H1 (cell line): ENCODE measurements around the gene CACNA2D4. TPM values are rescaled to one million over a fixed set of nuclear protein-coding genes. Genes with fewer than 3 reads are reported as not detected.

ENCODE experiments used
- CTCF ChIA-PET: fragments of 300-600 bp; sonication (Branson Sonifier 250); formaldehyde crosslinking; loops from one replicate; lab custom pipeline; 2021; ENCODE audit not compliant: partially characterized antibody; lab: Charles Lee
- POLR2A ChIA-PET: fragments of 300-600 bp; sonication (Branson Sonifier 250); formaldehyde crosslinking; loops from one replicate; lab custom pipeline; 2021; ENCODE audit warnings: inconsistent platforms; ENCODE audit not compliant: partially characterized antibody; lab: Charles Lee
- DNase-seq, 2 experiments: peaks; one replicate each; pipeline versions ENCODE4 v3.0.0 to v3.0.0-alpha.2; 2010 to 2022; ENCODE audit warnings: low spot score in 2 of 2, low read depth in 1 of 2, mixed read lengths in 1 of 2
- FAIRE-seq: peaks from 2 replicates; lab custom pipeline; 2011; peaks lifted over from hg19 to GRCh38; lab: Jason Lieb, UNC
- H2AFZ ChIP-seq: 2 replicates; pipeline ENCODE4 v1.8.1; 2012; ENCODE audit warnings: low read length, inconsistent platforms
- H2AK5ac ChIP-seq: 2 replicates; pipeline ENCODE4 v1.6.1; 2013; ENCODE audit warnings: low read depth, low read length
- H2BK120ac ChIP-seq: replicated peaks from 2 replicates; pipeline ENCODE3; 2013; ENCODE audit warnings: low read depth, low read length, inconsistent platforms
- H2BK12ac ChIP-seq: 2 replicates; pipeline ENCODE4 v1.6.1; 2013; ENCODE audit warnings: low read depth, low read length
- H2BK15ac ChIP-seq: 2 replicates; pipeline ENCODE4 v1.6.1; 2013; ENCODE audit warnings: low read length
- H2BK20ac ChIP-seq: 2 replicates; pipeline ENCODE4 v1.6.1; 2013; ENCODE audit warnings: low read length
- H2BK5ac ChIP-seq: 2 replicates; pipeline ENCODE4 v1.6.1; 2013; ENCODE audit warnings: low read depth, low read length
- H3K14ac ChIP-seq: 2 replicates; pipeline ENCODE4 v1.6.1; 2013; ENCODE audit warnings: inconsistent platforms; ENCODE audit not compliant: insufficient read length
- H3K18ac ChIP-seq: 2 replicates; pipeline ENCODE4 v1.6.1; 2013; ENCODE audit warnings: low read length; ENCODE audit errors: extremely low read depth
- H3K23ac ChIP-seq: 2 replicates; pipeline ENCODE4 v1.6.1; 2013; ENCODE audit warnings: inconsistent platforms; ENCODE audit not compliant: insufficient read length
- H3K23me2 ChIP-seq: 2 replicates; pipeline ENCODE4 v1.6.1; 2013; ENCODE audit warnings: low read depth, low read length
- H3K27ac ChIP-seq: 2 replicates; pipeline ENCODE4 v1.6.1; 2011; ENCODE audit warnings: low read depth, low read length, inconsistent platforms
- H3K27me3 ChIP-seq, 4 experiments: replicated peaks in 1 of 4; 1 replicate in 1 of 4; 2 replicates in 3 of 4; pipeline versions ENCODE4 v1.6.1 to v1.8.1; 2011 to 2013; ENCODE audit warnings: low read length in 3 of 4, mild to moderate bottlenecking in 3 of 4, inconsistent platforms in 2 of 4, mixed read lengths in 2 of 4, moderate library complexity in 1 of 4; ENCODE audit not compliant: control insufficient read depth in 3 of 4, insufficient read depth in 3 of 4; ENCODE audit errors: extremely low read depth in 1 of 4
- H3K36me3 ChIP-seq, 4 experiments: 2 replicates each; pipeline versions ENCODE4 v1.6.1 to v1.8.1; 2011 to 2013; ENCODE audit warnings: mild to moderate bottlenecking in 4 of 4, low read length in 3 of 4, moderate library complexity in 2 of 4, control low read depth in 1 of 4, inconsistent platforms in 1 of 4; ENCODE audit not compliant: insufficient read depth in 4 of 4, control insufficient read depth in 2 of 4
- H3K4ac ChIP-seq: replicated peaks from 2 replicates; pipeline ENCODE3; 2013; ENCODE audit warnings: low read length, low read depth, mixed read lengths, inconsistent platforms; ENCODE audit not compliant: insufficient read length
- H3K4me1 ChIP-seq, 4 experiments: replicated peaks in 1 of 4; 1 replicate in 1 of 4; 2 replicates in 3 of 4; pipeline versions ENCODE4 v1.6.1 to v1.8.1; 2011 to 2013; ENCODE audit warnings: low read length in 3 of 4, inconsistent platforms in 2 of 4, mixed read lengths in 1 of 4; ENCODE audit not compliant: insufficient read depth in 4 of 4, control insufficient read depth in 3 of 4
- H3K4me2 ChIP-seq, 2 experiments: 2 replicates each; pipeline versions ENCODE4 v1.6.1 to v1.8.1; 2011 to 2013; ENCODE audit warnings: low read depth in 2 of 2, low read length in 2 of 2, control low read depth in 1 of 2, inconsistent platforms in 1 of 2, mild to moderate bottlenecking in 1 of 2; ENCODE audit not compliant: insufficient read depth in 1 of 2
- H3K4me3 ChIP-seq, 4 experiments: fragments of 200-600, 300-600 bp in 1 of 4; sonication (generic), shearing (Covaris generic), sonication (Bioruptor Twin) in 1 of 4; 2 replicates each; pipeline versions ENCODE4 v1.5.1 to v1.8.1; 2011 to 2016; ENCODE audit warnings: low read length in 4 of 4, low read depth in 3 of 4, control low read depth in 2 of 4, inconsistent platforms in 2 of 4, mild to moderate bottlenecking in 2 of 4, mixed read lengths in 1 of 4, moderate library complexity in 1 of 4; ENCODE audit not compliant: insufficient read depth in 2 of 4; ENCODE audit errors: extremely low read depth in 1 of 4
- H3K56ac ChIP-seq: replicated peaks from 2 replicates; pipeline ENCODE3; 2013; ENCODE audit warnings: low read depth, mild to moderate bottlenecking, mixed read lengths, low read length, inconsistent platforms; ENCODE audit not compliant: insufficient read length
- H3K79me1 ChIP-seq: 2 replicates; pipeline ENCODE4 v1.6.1; 2013; ENCODE audit warnings: low read depth, low read length, control low read depth
- H3K79me2 ChIP-seq, 2 experiments: 2 replicates each; pipeline versions ENCODE4 v1.6.1 to v1.8.1; 2012 to 2013; ENCODE audit warnings: low read length in 2 of 2, mild to moderate bottlenecking in 2 of 2, inconsistent platforms in 1 of 2; ENCODE audit not compliant: insufficient read depth in 2 of 2, control insufficient read depth in 1 of 2
- H3K9ac ChIP-seq, 4 experiments: replicated peaks in 1 of 4; 1 replicate in 1 of 4; 2 replicates in 3 of 4; pipeline versions ENCODE4 v1.6.1 to v1.8.1; 2011 to 2013; ENCODE audit warnings: low read depth in 3 of 4, low read length in 3 of 4, control low read depth in 2 of 4, mild to moderate bottlenecking in 2 of 4, moderate library complexity in 2 of 4, inconsistent platforms in 1 of 4; ENCODE audit errors: extremely low read depth in 1 of 4
- H3K9me3 ChIP-seq, 2 experiments: 2 replicates each; pipeline versions ENCODE4 v1.6.1 to v1.8.1; 2012 to 2013; ENCODE audit warnings: mild to moderate bottlenecking in 2 of 2, moderate library complexity in 2 of 2, control low read depth in 1 of 2, inconsistent platforms in 1 of 2, low read depth in 1 of 2, low read length in 1 of 2, mixed read lengths in 1 of 2; ENCODE audit not compliant: insufficient read depth in 2 of 2
- H4K20me1 ChIP-seq, 2 experiments: replicated peaks in 1 of 2; 2 replicates each; pipeline versions ENCODE3 to v1.8.1; 2011 to 2013; ENCODE audit warnings: inconsistent platforms in 2 of 2, low read length in 2 of 2, mild to moderate bottlenecking in 1 of 2; ENCODE audit not compliant: insufficient read depth in 2 of 2, control insufficient read depth in 1 of 2
- H4K5ac ChIP-seq: 2 replicates; pipeline ENCODE4 v1.6.1; 2013; ENCODE audit warnings: low read length, low read depth, mixed read lengths, inconsistent platforms; ENCODE audit not compliant: insufficient read length
- H4K8ac ChIP-seq: 2 replicates; pipeline ENCODE4 v1.8.0; 2013; ENCODE audit warnings: mild to moderate bottlenecking, moderate library complexity, low read length, inconsistent platforms; ENCODE audit not compliant: insufficient read depth; ENCODE audit errors: extremely low read depth
- H4K91ac ChIP-seq: replicated peaks from 2 replicates; pipeline ENCODE3; 2013; ENCODE audit warnings: low read length, mixed read lengths, inconsistent platforms; ENCODE audit not compliant: insufficient read length
- EP300 ChIP-seq, 2 experiments: IDR thresholded peaks; 1 replicate in 1 of 2; 2 replicates in 1 of 2; pipeline ENCODE4 v1.6.1; 2011 to 2012; ENCODE audit warnings: low read depth in 2 of 2, low read length in 2 of 2, mild to moderate bottlenecking in 2 of 2, borderline replicate concordance in 1 of 2, inconsistent platforms in 1 of 2, moderate library complexity in 1 of 2
- KDM5A ChIP-seq: fragments of 200-600 bp; IDR thresholded peaks from 2 replicates; pipeline ENCODE4 v1.7.1; 2012; ENCODE audit warnings: mild to moderate bottlenecking, low read length, inconsistent platforms, mixed read lengths
- SUZ12 ChIP-seq: fragments of 200-600 bp; sonication (generic); IDR thresholded peaks from 2 replicates; pipeline ENCODE4 v1.6.1; 2012; ENCODE audit warnings: mild to moderate bottlenecking, inconsistent platforms, low read length, moderate library complexity, mixed read lengths
- WGBS, 2 experiments: shearing (Covaris generic) in 1 of 2; methylation state at CpG; one replicate each; pipeline versions ENCODE4 v1.1.6 to v1.1.7; 2013 to 2015; ENCODE audit warnings: low lambda C conversion rate in 2 of 2, mixed read lengths in 2 of 2, inconsistent platforms in 1 of 2, low coverage in 1 of 2, missing lambda C conversion rate in 1 of 2; ENCODE audit not compliant: insufficient replicate concordance in 2 of 2, insufficient coverage in 1 of 2, insufficient read length in 1 of 2; ENCODE audit errors: extremely low coverage in 1 of 2, missing lambda C conversion rate in 1 of 2; 5-methylcytosine and 5-hydroxymethylcytosine counted together
- polyA plus RNA-seq, 7 experiments: library from polyadenylated mRNA; depleted of rRNA in 3 of 7; stranded (reverse) in 5 of 7; unstranded in 2 of 7; fragments of >200 nt in 5 of 7; fragments of 200-250 nt in 2 of 7; gene quantifications; 1 replicate in 5 of 7; 2 replicates in 1 of 7; 4 replicates in 1 of 7; pipeline versions ENCODE4 v1.2.1 to v1.2.3, GENCODE V29; 2011 to 2013; ENCODE audit warnings: missing spikeins in 2 of 7, mixed read lengths in 2 of 7
- total RNA-seq: library from RNA; stranded (reverse); fragmentation: NEBNext Ultra II Directional; extraction: Animal tissue kit (Norgen Biotek cat#: 25700); gene quantifications from 2 replicates; pipeline ENCODE4 v1.2.1, GENCODE V29; 2021

CACNA2D4 gene
- total and polyA plus RNA-seq, 2 of the 8 experiments (the other 6 are each of a cell fraction or from before 2014, with no cell fraction given): 0.44 to 0.88 TPM

DNA sequence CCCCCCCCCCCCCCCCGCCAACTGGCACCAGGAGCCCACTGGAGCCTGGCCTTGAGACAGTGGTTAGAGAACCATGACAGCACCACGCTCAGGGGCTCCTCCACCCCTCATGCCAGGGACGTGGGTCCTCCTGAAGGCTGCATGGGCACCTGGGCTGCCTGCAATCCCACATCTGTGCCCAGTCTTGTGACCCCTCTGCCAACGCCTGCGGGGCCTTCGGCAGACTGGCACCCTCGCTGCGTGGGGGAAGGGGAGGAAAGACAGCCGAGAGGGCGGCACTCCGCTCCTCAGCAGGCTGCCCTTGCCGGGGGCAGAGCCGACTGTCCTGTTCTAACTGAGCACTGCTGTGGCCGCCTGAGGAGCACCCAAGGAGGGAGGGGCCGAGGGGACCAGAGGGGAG is 92.1 kb downstream of the CACNA2D4 start:
- 82% methylated on average over 11 of the region's 15 CpGs; no CpG with 5 or more reads in 1 of the 2 experiments for WGBS, 2 experiments
- peaks cover 3% of the 10 kb centered on the region; the same call in 1 of the 2 replicates for H3K23me2 ChIP-seq
- no peak for DNase-seq
- H3K36me3 ChIP-seq: no peaks in the 10 kb centered on the region
- peaks cover 0 to 13% (median 11%) of the 10 kb centered on the region in 4 experiments; a peak in 6 of 7 replicates for H3K27me3 ChIP-seq
- H3K56ac ChIP-seq: no peak overlapping the region
- H3K79me1 ChIP-seq: no peaks in the 10 kb centered on the region; the same call in 1 of the 2 replicates
- peaks cover 0 to 15% (median 11%) of the 10 kb centered on the region in 4 experiments; a peak in 5 of 7 replicates for H3K4me1 ChIP-seq
- H3K4me3 ChIP-seq: no peak overlapping the region
- no peak overlapping the region for H2AK5ac ChIP-seq
- H3K4ac ChIP-seq: no peak overlapping the region
- no peak overlapping the region for H4K5ac ChIP-seq
- no peak overlapping the region for H3K14ac ChIP-seq
- H3K23ac ChIP-seq: no peak overlapping the region
- peaks cover 0 to 4% of the 10 kb centered on the region in 2 experiments for H4K20me1 ChIP-seq
- H3K79me2 ChIP-seq: no peaks in the 10 kb centered on the region
- no peak overlapping the region for H3K9ac ChIP-seq
- CTCF ChIA-PET: no interaction called here
- H3K9me3 ChIP-seq: no peaks in the 10 kb centered on the region
- H4K91ac ChIP-seq: no peak overlapping the region
- no peak overlapping the region for H2BK5ac ChIP-seq
- TF ChIP-seq EP300 (IDR thresholded peaks at IDR 0.05; ENCODE audit: borderline replicate concordance in 1 of 2, low read depth in 2 of 2, low read length in 2 of 2) (no peak), KDM5A (no peak), SUZ12 (no peak)
- TF ChIP-seq, all 59 proteins: peak for 0
- no peak overlapping the region for H2BK20ac ChIP-seq
- no peak overlapping the region; the same call in 1 of the 2 replicates for H3K18ac ChIP-seq
- no peak overlapping the region for H2BK120ac ChIP-seq
- H3K27ac ChIP-seq: no peak overlapping the region
- no peak overlapping the region for H2AFZ ChIP-seq
- POLR2A ChIA-PET: no interaction called here
- no peak overlapping the region for H4K8ac ChIP-seq
- no peak for FAIRE-seq
- no peak overlapping the region for H2BK15ac ChIP-seq
- no peak overlapping the region for H3K4me2 ChIP-seq
- H2BK12ac ChIP-seq: no peak overlapping the region
